ENCODE measurements around the gene TICAM1. TPM values are rescaled to one million over a fixed set of nuclear protein-coding genes. Genes with fewer than 3 reads are reported as not detected.
A peak's percentile ranks its signal among the peaks of the same experiment; 100 is the strongest.
"Not testable (repeated sequence)": the region's sequence is repeated elsewhere in the genome, so short reads cannot be mapped to it uniquely, and the experiment has no call there.

Gene TICAM1
- total and polyA plus RNA-seq, 10 donors: 4.4 to 21.0 (median 12.1) TPM

DNA sequence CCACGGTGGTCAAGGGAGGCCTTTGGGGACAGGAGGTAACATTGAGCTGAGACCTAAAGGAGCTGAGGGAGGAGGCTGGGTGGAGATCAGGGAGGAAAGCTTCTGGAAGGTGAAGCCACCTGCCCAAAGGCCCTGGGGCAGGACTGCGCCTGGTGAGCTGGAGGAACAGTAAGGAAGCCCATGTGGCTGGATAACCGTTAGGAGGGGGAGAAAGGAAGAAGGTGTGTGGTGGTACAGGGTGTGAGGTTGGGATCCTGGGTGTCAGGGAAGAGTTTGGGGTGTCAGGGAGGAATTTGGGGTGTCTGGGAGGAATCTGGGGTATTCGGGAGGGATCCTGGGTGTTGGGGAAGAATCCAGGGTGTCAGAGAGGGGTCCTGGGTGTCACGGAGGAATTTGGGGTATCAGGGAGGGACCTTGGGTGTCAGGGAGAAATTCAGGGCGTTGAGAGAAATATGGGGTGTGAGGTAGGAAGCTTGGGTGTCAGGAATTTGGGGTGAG, 695 bp downstream of the TICAM1 start:
- Histone ChIP-seq H3K4me3 (peak overlapping the region; percentile 63 to 90 (median 80)), H3K4me1 (peaks cover 17 to 48% (median 33%) of the 10 kb centered on the region in 6 donors), H3K36me3 (peaks cover 0 to 12% (median 0%) of the 10 kb centered on the region in 6 donors), H3K9me3 (no peaks in the 10 kb centered on the region), H3K27ac (peak overlapping the region; percentile 91 to 96 (median 92)), H3K27me3 (replicated peaks in 1 of 7) (no peaks in the 10 kb centered on the region)
- no peak for DNase-seq
- 50 to 62% (median 60%) methylated on average over 6 of the region's 6 CpGs for WGBS, 5 donors
- no peak for TF ChIP-seq POLR2A (IDR thresholded peaks at IDR 0.05)
- no peak for TF ChIP-seq POLR2AphosphoS5 (IDR thresholded peaks at IDR 0.05)
- TF ChIP-seq, protein P1, sequence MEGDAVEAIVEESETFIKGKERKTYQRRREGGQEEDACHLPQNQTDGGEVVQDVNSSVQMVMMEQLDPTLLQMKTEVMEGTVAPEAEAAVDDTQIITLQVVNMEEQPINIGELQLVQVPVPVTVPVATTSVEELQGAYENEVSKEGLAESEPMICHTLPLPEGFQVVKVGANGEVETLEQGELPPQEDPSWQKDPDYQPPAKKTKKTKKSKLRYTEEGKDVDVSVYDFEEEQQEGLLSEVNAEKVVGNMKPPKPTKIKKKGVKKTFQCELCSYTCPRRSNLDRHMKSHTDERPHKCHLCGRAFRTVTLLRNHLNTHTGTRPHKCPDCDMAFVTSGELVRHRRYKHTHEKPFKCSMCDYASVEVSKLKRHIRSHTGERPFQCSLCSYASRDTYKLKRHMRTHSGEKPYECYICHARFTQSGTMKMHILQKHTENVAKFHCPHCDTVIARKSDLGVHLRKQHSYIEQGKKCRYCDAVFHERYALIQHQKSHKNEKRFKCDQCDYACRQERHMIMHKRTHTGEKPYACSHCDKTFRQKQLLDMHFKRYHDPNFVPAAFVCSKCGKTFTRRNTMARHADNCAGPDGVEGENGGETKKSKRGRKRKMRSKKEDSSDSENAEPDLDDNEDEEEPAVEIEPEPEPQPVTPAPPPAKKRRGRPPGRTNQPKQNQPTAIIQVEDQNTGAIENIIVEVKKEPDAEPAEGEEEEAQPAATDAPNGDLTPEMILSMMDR (IDR thresholded peaks at IDR 0.05 in 8 of 11, conservative IDR thresholded peaks at IDR 0.05 in 3 of 11): no peak
- intact Hi-C loops (cut with DNase I; ENCODE audit: low total_unique reads): no loop called here

DNA sequence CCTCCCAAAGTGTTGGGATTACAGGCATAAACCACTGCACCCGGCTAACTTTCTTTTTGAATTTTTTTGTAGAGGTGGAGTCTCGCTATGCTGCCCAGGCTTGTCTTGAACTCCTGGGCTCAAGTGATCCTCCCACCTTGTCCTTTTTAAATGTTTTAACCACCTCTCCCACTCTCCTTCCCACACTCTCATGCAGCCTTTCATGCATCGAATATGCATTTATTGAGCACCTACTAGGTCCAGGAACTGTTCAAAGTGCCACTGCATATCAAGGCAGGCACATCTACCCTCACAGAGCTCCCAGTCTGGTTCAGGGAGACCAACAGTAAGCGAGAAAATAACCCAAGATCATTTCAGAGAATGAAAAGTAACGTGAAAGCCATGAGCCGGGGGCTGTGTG, 1.2 kb downstream of the TICAM1 start:
- WGBS, 5 donors: 72 to 83% (median 81%) methylated on average over 6 of the region's 6 CpGs
- H3K9me3 ChIP-seq: no peaks in the 10 kb centered on the region
- no peaks in the 10 kb centered on the region for H3K27me3 ChIP-seq (replicated peaks in 1 of 7)
- peaks cover 17 to 48% (median 33%) of the 10 kb centered on the region in 6 donors for H3K4me1 ChIP-seq
- peak overlapping the region; percentile 91 to 96 (median 92) for H3K27ac ChIP-seq
- peak overlapping the region; percentile 63 to 90 (median 80) for H3K4me3 ChIP-seq
- H3K36me3 ChIP-seq: peaks cover 0 to 17% (median 0%) of the 10 kb centered on the region in 6 donors
- no peak for DNase-seq
- TF ChIP-seq, protein P1 (IDR thresholded peaks at IDR 0.05 in 8 of 11, conservative IDR thresholded peaks at IDR 0.05 in 3 of 11): no peak
- no peak for TF ChIP-seq POLR2A (IDR thresholded peaks at IDR 0.05)
- TF ChIP-seq POLR2AphosphoS5 (IDR thresholded peaks at IDR 0.05): no peak
- intact Hi-C loops (cut with DNase I; ENCODE audit: low total_unique reads): no loop called here

DNA sequence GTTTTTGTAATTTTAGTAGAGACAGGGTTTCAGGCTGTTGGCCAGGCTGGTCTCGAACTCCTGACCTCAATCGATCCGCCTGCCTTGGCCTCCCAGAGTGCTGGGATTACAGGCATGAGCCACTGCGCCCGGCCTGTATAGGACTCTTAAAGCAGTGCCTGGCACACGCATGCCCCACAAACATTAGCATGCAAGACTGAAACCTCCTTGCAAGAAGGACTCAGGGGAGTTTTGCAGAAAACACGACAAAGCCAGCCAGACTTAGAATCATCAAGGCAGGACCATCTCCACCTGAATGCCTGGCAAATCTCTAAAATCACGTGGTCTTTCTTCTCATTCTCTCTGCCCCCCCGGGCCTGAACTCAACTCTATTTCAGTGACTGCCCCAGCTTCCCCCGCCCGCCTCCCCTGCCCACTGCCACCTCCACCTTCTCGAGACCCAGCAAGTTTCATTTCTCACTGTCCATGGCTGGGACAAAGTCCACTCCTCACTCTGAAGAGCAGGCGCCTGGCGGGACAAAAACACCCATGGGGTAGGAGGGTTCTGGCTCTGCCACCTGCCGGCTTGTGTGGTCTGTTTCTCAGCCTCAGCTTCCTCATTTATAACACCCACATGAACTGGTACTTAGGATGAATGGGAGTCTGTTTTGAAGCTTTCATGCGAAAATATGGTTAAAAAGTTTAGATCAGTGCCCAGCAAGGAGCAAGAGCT, 2.4 kb downstream of the TICAM1 start:
- DNase-seq: peak; percentile 77
- peak overlapping the region in 6 of 8 donors; percentile 51 to 96 (median 92) for H3K27ac ChIP-seq
- peaks cover 17 to 48% (median 33%) of the 10 kb centered on the region in 6 donors for H3K4me1 ChIP-seq
- 50 to 63% (median 54%) methylated on average over 16 of the region's 16 CpGs for WGBS, 5 donors
- TF ChIP-seq POLR2AphosphoS5 (IDR thresholded peaks at IDR 0.05) (no peak), POLR2A (IDR thresholded peaks at IDR 0.05) (no peak)
- TF ChIP-seq, protein P1 (IDR thresholded peaks at IDR 0.05 in 8 of 11, conservative IDR thresholded peaks at IDR 0.05 in 3 of 11): peak in 2 of 11 experiments; percentile 13 to 16
- H3K36me3 ChIP-seq: peaks cover 0 to 25% (median 0%) of the 10 kb centered on the region in 6 donors
- H3K4me3 ChIP-seq: peak overlapping the region in 3 of 8 donors; percentile 33 to 90 (median 63)
- intact Hi-C loops (cut with DNase I; ENCODE audit: low total_unique reads): no loop called here
- H3K27me3 ChIP-seq (replicated peaks in 1 of 7): no peaks in the 10 kb centered on the region
- H3K9me3 ChIP-seq: no peaks in the 10 kb centered on the region

DNA sequence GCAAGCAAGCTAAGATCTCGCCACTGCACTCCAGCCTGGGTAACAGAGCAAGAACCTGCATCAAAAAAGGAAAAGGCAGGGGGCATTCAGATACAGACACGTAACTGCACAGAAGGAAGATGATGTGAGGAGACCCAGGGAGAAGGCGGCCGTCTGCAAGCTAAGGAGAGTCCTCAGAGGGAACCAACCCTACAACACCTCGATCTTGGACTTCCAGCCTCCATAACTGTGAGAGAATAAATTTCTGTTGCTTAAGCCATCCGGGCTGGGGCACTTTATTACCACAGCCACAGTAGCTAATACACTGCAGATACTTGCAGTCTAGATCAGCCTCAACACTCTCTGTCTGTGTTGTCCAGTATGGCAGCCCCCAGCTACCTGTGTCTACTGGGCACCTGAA, 7.9 kb downstream of the TICAM1 start:
- H3K4me3 ChIP-seq: no peak overlapping the region
- peaks cover 0 to 10% (median 7%) of the 10 kb centered on the region in 6 donors for H3K4me1 ChIP-seq
- no peak for DNase-seq
- WGBS, 5 donors: 78 to 95% (median 85%) methylated on average over 6 of the region's 6 CpGs
- H3K36me3 ChIP-seq: peaks cover 0 to 67% (median 5%) of the 10 kb centered on the region in 6 donors
- intact Hi-C loops (cut with DNase I; ENCODE audit: low total_unique reads): no loop called here
- no peaks in the 10 kb centered on the region for H3K9me3 ChIP-seq
- no peak overlapping the region for H3K27ac ChIP-seq
- TF ChIP-seq POLR2AphosphoS5 (IDR thresholded peaks at IDR 0.05) (no peak), POLR2A (IDR thresholded peaks at IDR 0.05) (no peak)
- TF ChIP-seq, protein P1 (IDR thresholded peaks at IDR 0.05 in 8 of 11, conservative IDR thresholded peaks at IDR 0.05 in 3 of 11): no peak
- H3K27me3 ChIP-seq (replicated peaks in 1 of 7): no peaks in the 10 kb centered on the region

DNA sequence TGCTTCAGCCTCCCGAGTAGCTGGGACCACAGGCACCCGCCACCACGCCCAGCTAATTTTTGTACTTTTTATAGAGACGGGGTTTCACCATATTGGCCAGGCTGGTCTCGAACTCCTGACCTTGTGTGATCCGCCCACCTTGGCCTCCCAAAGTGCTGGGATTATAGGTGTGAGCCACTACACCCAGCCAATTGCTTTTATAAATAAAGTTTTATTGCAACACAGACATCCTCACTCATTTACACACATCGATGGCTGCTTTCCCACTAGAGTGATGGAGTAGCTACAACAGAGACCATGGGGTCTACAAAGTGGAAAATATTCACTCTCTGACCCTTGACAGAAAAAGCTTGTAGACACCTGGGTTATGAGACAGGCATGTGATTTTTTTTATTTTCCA, 9.2 kb downstream of the TICAM1 start:
- 92 to 98% (median 97%) methylated on average over 7 of the region's 7 CpGs for WGBS, 5 donors
- DNase-seq; H3K4me1 ChIP-seq; intact Hi-C loops (cut with DNase I; ENCODE audit: low total_unique reads); H3K27me3 ChIP-seq (replicated peaks in 1 of 7); H3K4me3 ChIP-seq; H3K9me3 ChIP-seq; H3K27ac ChIP-seq: not testable (repeated sequence)
- peaks cover 0 to 80% (median 17%) of the 10 kb centered on the region in 6 donors for H3K36me3 ChIP-seq
